Myocyte (in vitro differentiated cells): ENCODE data around the gene NFYC. TPM values are rescaled to one million over a fixed set of nuclear protein-coding genes. Genes with fewer than 3 reads are reported as not detected.
"Not testable (repeated sequence)": the region's sequence is repeated elsewhere in the genome, so short reads cannot be mapped to it uniquely, and the experiment has no call there.

Experiments used
- DNase-seq: peaks from one replicate; pipeline ENCODE4 v3.0.0-alpha.2; 2012; ENCODE audit warnings: low read depth
- total RNA-seq: library from RNA; depleted of rRNA; stranded (reverse); fragments of >200 nt; gene quantifications from 2 replicates; pipeline ENCODE4 v1.2.3, GENCODE V29; 2014

Gene NFYC
- total RNA-seq, 1 donor from 2014 or later, result 42.2 TPM

DNA sequence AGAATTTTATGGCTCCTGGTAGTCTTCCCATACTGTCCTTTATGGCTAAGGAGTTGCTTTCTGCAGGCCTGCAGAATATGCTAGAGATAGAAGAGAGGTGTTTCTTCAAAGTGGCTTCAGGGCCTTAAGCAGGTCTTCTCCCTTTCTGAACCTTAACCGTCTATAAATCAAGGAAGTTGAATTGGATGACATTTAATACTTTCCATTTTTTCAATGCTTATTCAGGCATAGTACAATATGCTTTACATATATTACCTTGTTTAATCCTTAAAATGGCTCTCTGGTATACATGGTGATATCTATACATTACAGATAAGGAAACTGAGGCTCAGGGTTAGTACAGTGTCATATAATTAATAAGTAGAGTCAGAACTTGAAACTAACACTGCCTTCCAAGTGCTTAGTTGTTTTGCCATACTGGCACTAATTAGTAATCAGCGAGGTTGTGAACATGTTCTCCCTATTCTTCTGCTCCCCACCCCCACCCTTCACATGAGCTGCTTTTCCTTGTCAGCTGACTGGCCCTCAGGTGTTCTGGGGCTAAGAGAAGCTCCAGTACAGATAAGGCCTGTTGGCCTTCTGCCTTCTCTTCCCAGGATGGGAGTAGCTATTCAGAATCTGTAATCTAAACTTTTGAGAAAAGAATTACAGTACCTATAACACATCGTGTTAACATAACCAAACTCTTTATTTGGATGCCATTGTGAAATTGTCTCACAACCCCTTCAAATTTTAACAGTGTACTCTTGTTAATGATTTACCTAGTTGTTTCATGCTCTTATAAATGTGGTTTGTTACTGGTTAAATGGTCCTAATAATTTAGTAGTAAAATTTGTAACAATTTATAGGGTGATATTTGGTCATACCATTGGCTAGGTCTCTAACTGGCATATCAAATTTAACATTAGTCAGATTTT, 13.6 kb downstream of the NFYC start:
- no peak for DNase-seq

- no peak for DNase-seq
Measured at GRCh38 chr1:40706626-40707025, 15.1 kb downstream of the NFYC start.

DNA sequence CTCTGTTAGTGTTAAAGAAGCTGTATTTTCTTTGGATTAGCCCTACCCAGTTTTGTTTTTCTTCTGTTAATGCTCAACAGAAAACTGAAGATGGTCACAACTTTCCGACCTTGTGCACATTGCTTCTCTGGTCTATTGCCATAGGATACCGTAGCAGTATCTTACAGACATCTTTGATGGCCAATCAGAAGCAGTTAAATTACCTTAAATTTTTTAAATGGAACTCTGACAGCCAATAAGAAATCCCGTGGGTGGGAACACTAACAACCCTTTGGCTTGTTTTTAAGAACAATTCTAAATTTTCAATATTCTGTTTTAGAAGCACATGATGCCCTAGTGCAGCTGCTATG, 17.2 kb downstream of the NFYC start:
- DNase-seq, result no peak

GRCh38 chr1:40709100-40709801, 17.7 kb downstream of the NFYC start:
- DNase-seq, result peak; percentile 97

DNA sequence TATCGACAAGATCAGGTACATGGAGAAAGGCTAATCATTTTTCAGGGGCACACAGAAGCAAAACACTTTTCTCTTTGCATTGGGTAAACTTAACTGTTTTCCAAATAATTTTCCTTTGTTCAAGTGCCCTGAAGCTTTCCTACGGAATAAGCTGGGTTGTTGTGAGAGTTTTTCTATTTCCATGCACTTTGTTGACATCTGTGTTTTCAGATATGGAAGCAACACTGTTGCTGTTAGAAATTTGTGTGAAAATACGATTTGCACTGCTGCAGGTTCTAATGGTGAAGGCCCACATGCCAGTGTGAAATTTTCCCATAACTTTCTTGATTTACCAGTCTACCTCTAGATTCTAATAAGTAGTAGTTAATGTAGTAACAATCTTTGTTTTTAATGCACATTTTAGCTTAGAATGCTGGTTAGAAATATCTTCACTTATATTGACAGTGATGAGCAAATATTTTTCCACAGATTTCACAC, 18.3 kb downstream of the NFYC start:
- no peak for DNase-seq

GRCh38 chr1:40710581-40711315, 19.2 kb downstream of the NFYC start:
- peak; percentile 26 for DNase-seq

DNA sequence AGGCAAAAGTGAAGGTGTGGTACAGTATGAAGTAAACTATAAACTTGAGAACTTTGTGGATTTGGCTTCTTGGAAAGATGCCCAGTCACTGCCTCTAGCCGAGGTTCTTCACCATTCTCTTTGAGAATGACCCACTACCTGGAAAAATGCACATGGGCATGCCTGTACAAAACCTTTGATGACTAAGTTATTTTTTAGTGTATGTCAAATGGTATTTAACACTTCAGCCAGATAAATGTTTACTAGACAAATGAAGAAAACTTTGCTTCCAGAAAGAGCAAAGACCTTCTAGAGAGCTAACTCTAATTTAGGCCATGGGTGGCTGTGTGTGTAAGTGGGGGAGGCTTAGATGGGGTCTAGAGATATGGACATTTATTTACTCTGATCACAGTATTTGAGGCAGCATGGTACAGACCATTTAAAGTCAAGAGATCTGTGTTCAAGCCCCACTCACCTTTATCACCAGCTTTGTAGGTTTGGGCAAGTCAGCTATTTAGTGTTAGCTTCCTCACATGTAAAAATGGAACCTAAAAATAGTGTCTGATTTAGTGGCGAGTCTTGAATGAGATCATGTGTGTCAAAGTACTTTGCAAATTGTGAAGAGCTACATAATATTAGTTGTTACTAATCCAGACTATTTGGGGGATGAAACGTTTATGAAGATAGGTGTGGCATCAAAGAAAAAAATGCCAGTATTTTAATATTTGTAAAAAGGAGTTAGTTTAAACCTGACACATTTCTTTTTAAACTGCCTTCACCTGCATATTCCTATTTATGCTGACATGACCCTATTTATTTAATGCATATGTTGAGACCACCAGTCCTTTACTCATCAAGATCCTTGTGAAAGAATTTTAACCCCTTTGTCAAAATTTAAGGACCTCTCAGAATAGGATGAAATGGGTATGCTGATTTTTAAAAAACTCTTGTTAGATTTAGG, 20.2 kb downstream of the NFYC start:
- peak; percentile 47 for DNase-seq

- no peak for DNase-seq
Measured at GRCh38 chr1:40712405-40712944, 21.0 kb downstream of the NFYC start.

GRCh38 chr1:40712997-40713396, 21.5 kb downstream of the NFYC start:
- DNase-seq, result no peak

- no peak for DNase-seq
Measured at GRCh38 chr1:40715491-40716059, 24.1 kb downstream of the NFYC start.

DNA sequence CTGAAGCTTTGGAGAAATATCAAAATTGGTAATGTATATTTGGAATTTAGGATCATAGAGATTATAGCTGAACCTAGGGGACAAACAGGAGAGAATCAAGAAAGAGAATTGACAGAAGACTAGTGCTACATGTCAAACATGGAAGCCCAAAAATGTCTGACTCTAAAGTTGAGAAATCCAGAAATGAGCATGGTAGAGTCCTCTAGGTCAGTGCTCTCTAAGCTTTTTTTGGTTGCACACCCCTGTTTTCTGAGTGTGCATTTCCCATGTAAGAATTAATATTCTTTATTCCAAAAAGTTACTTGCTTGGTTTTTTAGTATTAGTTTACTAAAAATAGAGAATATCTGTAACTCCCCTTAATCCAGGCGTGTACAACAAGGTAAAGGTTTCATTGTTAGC, 25.6 kb downstream of the NFYC start:
- no peak for DNase-seq

DNA sequence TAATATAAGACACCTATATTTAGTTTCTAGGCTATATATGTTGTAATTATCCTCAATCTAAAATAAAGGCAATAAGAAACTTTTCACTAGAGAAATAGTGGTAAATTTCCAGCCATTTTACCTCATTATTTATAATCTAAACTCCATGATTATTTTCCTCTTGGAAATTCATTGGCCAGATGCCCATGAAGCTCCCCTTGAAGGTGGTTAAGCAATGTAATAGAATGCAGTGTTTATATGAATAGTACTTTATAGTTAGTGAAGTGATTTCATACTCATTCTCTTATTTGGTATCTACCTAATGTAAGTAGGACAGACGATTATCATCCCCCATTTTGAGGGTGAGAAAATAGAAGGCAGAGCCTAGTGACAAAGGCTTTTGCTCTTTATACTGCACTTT, 26.5 kb downstream of the NFYC start:
- DNase-seq, result no peak

DNA sequence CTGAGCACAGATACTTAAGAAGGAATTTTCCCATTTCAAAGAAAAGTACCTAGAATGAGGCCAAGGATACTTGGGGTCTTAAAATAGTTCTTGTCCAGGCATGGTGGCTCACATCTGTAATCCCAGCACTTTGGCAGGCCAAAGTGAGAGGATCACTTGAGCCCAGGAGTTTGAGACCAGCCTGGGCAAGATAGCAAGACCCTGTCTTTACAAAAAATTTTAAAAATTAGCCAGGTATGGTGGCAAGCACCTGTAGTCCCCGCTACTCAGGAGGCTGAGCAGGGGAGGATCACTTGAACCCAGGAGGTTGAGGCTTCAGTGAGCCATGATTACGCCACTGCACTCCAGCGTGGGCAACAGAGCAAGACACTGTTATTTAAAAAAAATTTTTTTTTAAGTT, 29.0 kb downstream of the NFYC start:
- no peak for DNase-seq

GRCh38 chr1:40722622-40723021, 31.1 kb downstream of the NFYC start:
- no peak for DNase-seq

- no peak for DNase-seq
Measured at GRCh38 chr1:40723196-40723955, 31.9 kb downstream of the NFYC start.

- DNase-seq, result peak; percentile 54
Measured at GRCh38 chr1:40727662-40728061, 36.2 kb downstream of the NFYC start.

DNA sequence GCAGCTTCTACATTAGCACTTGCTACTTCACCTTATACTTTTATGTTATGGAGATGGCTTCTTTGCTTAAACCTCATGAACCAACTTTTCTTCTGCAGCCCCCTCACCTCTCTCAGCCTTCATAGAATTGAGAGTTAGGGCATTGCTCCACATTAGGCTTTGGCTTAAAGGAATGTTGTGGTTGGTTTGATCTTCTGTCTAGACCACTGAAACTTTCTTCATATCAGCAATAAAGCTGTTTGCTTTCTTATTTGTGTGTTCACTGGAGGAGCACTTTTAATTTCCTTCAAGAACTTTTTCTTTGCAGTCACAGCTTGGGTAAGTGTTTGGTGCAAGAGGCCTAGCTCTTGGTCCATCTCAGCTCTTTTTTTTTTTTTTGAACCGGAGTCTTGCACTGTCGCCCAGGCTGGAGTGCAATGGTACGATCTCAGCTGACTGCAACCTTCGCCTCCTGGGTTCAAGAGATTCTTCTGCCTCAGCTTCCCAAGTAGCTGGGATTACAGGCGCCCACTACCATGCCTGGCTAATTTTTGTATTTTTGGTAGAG, 37.9 kb downstream of the NFYC start:
- not testable (repeated sequence) for DNase-seq

- DNase-seq, result no peak
Measured at GRCh38 chr1:40732756-40733301, 41.3 kb downstream of the NFYC start.
